Measurements from ENCODE around the gene PEG3. TPM values are rescaled to one million over a fixed set of nuclear protein-coding genes. Genes with fewer than 3 reads are reported as not detected.

Gene PEG3
- total RNA-seq, 3 donors from 2014 or later (not counting 1 experiment from before 2014, with no cell fraction given) = not detected

GRCh38 chr19:56808717-56809392 is 31.7 kb downstream of the PEG3 start:
- Histone ChIP-seq H3K27ac (ENCODE audit: low read length) (no peak overlapping the region), H3K9me3 (ENCODE audit: control insufficient read depth, insufficient read depth, low read length) (peaks cover 23% of the 10 kb centered on the region), H3K4me1 (ENCODE audit: control insufficient read depth, insufficient read depth, low read length) (no peaks in the 10 kb centered on the region), H3K36me3 (ENCODE audit: control insufficient read depth, insufficient read depth, low read length) (no peaks in the 10 kb centered on the region), H3K4me3 (ENCODE audit: low read length) (no peak overlapping the region), H3K27me3 (ENCODE audit: control insufficient read depth, insufficient read depth, low read length) (no peaks in the 10 kb centered on the region)
- DNase-seq = no peak
- H3K36me3 Mint-ChIP-seq = peaks cover 11% of the 10 kb centered on the region
- no peak overlapping the region for H3K27ac Mint-ChIP-seq
- no peaks in the 10 kb centered on the region for H3K4me1 Mint-ChIP-seq
- TF ChIP-seq CTCF (IDR thresholded peaks at IDR 0.05) = no peak
- WGBS (ENCODE audit: insufficient coverage) = 100% methylated on average over 3 of the region's 3 CpGs
- no peak overlapping the region for H3K4me3 Mint-ChIP-seq
- intact Hi-C loops (cut with micrococcal nuclease) = no loop called here
- no peaks in the 10 kb centered on the region for H3K27me3 Mint-ChIP-seq (ENCODE audit: low read depth in 2 of 2)
- ATAC-seq = no peak
- H3K9me3 Mint-ChIP-seq = peaks cover 8 to 17% of the 10 kb centered on the region in 2 donors

DNA sequence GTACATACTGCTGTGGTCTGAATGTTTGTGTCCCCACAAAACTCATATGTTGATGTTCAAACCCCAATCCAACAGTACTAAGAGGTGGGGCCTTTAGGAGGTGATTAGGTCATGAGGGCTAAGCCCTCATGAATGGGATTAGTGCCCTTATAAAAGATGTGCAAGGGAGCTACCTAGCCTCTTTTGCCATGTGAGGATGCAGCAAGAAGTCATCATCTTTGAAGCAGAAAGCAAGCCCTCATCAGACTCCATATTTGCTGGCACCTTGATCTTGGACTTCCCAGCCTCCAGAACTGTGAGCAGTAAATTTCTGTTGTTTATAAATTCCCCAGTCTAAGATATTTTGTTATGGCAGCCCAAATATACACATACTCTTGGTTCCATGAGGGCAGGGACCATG is 33.9 kb downstream of the PEG3 start:
- H3K4me3 Mint-ChIP-seq = no peak overlapping the region
- H3K36me3 Mint-ChIP-seq = peaks cover 13% of the 10 kb centered on the region

More for the DNA sequence above, 33.9 kb downstream of the PEG3 start:
- no peaks in the 10 kb centered on the region for H3K4me1 ChIP-seq (ENCODE audit: control insufficient read depth, insufficient read depth, low read length)
- H3K36me3 ChIP-seq (ENCODE audit: control insufficient read depth, insufficient read depth, low read length) = no peaks in the 10 kb centered on the region
- DNase-seq (no peak), ATAC-seq (no peak)
- no peaks in the 10 kb centered on the region for H3K4me1 Mint-ChIP-seq
- intact Hi-C loops (cut with micrococcal nuclease) = no loop called here
- peaks cover 4 to 16% of the 10 kb centered on the region in 2 donors for H3K9me3 Mint-ChIP-seq
- H3K27me3 ChIP-seq (ENCODE audit: control insufficient read depth, insufficient read depth, low read length) = no peaks in the 10 kb centered on the region
- TF ChIP-seq CTCF (IDR thresholded peaks at IDR 0.05) = no peak
- H3K27ac Mint-ChIP-seq = no peak overlapping the region
- no peak overlapping the region for H3K4me3 ChIP-seq (ENCODE audit: low read length)
- H3K9me3 ChIP-seq (ENCODE audit: control insufficient read depth, insufficient read depth, low read length) = peaks cover 36% of the 10 kb centered on the region
- no peak overlapping the region for H3K27ac ChIP-seq (ENCODE audit: low read length)
- H3K27me3 Mint-ChIP-seq (ENCODE audit: low read depth in 2 of 2) = no peaks in the 10 kb centered on the region

Other genes with a start within 250 kb of the PEG3 start
- 1 to 10 TPM; 5.0 to 7.4 (median 7.2) TPM for gene ZNF71, start 245.4 kb downstream of the PEG3 start, total RNA-seq
- gene SMIM17, start 197.6 kb downstream of the PEG3 start, total RNA-seq = under 1 TPM in 1 of 3 donors, not detected in 2; 0.24 TPM
- gene ZNF835, start 169.0 kb downstream of the PEG3 start, total RNA-seq = 1 to 10 TPM in 1 of 3 donors, under 1 TPM in 2; 0.18 to 2.1 (median 0.92) TPM
- gene ZIM2, start within 50 bp of the PEG3 start, total RNA-seq = not detected